ENCODE data around the gene ANKRD53.

Gene ANKRD53

GRCh38 chr2:70966681-70967080 lies 11.7 kb upstream of the ANKRD53 start:
- DNase-seq: no peak

GRCh38 chr2:70967189-70967588 lies 11.2 kb upstream of the ANKRD53 start:
- DNase-seq: no peak

DNA sequence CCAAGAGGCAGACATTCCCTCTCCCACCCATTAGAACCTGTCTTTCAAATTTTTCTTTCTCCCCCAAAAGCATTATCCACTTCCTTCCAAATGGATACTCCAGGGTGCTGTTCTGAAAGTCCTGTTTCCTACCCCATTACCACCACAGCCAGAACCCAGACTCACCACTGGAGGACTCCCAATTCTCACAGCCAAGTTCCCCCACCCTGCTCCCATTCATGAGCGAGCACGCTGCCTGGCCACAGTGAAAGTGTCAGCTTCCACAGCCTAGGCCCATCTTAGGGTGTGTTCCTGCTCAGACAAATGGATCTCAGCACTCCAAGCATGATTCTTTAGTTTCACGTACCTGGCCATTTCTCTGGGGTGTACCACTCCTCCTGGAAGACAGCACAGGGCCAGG lies 3.8 kb upstream of the ANKRD53 start:
- DNase-seq: no peak

DNA sequence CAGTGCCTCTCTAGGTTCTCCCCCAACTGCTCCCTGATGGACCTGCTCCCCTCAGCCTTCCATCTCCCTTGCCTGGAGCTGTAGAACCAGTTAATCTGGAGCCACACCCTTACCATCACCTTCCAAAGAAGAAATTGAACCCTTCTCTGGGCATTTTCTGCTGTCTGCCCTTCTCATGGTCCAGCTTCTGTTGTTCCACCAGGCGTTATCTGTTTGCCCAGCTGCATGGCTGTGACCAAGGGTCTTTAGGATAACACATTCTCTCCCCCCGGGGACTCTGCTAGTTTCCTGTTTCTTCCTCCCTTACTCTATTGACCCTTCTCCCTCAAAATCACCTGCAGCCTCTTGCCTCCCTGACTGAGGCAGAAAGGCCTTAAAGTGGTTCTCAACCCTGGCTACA lies 3.2 kb upstream of the ANKRD53 start:
- DNase-seq: peak; percentile 32

GRCh38 chr2:70977605-70978205 lies 725 bp upstream of the ANKRD53 start:
- DNase-seq: peak; percentile 58

DNA sequence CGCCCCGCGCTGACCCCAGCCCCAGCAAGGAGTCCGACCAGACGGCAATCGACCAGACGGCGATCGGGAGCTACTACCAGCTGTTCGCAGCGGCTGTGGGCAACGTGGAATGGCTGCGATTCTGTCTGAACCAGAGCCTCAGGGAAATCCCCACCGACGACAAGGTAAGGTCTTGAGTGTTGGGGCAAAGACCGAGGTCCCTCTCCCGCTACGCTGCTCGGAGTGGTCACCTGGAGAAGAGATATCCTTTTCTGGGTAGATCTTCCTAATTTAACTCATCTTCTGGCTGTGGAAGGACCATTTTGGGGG lies 704 bp downstream of the ANKRD53 start:
- no peak for DNase-seq

GRCh38 chr2:70979626-70980025 lies 1.2 kb downstream of the ANKRD53 start:
- no peak for DNase-seq

- no peak for DNase-seq
These were observed 3.0 kb downstream of the ANKRD53 start for GRCh38 chr2:70981421-70981820.

DNA sequence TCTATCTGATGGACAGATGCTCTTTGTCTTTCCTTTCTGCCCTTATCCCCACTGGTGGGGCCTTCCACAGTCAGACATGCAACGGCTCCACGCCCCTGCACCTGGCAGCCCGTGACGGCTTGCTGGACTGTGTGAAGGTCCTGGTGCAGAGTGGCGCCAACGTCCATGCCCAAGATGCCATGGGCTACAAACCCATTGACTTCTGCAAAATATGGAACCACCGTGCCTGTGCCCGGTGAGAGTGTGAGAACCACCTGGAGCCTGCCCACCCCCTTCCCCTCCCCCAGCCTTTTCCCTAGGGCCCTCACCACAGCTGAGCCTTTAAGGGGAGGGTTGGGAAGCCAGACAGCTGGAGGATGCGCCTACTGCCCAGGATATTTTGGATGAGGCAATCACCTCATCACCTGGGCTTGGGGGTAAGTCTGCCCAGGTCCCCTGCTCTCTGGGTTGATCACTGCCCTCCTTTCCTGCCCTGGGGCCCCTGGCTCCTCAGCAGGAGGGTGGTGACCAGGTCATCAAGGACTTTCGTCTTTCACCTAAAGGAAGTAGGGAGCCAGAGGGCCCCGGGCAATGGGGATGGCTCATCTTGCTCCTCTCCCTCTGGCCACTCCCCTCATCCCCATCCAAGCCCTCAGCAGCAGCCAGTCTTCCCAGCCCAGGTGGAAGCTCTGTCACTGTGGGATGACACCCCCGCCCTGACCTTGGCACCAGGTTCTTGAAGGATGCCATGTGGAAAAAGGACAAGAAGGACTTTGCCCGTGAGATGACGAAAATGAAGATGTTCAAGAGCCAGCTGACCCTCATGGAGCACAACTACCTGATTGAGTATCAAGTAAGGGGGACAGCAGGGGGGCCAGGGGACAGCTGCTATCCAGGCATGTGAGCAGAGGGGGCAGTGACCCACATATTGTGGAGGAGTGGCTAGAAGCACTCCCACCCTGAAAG lies 3.7 kb downstream of the ANKRD53 start:
- DNase-seq: no peak

GRCh38 chr2:70982971-70983370 lies 4.5 kb downstream of the ANKRD53 start:
- no peak for DNase-seq

GRCh38 chr2:70983506-70984227 lies 5.2 kb downstream of the ANKRD53 start:
- DNase-seq: no peak

GRCh38 chr2:70984228-70984575 lies 5.8 kb downstream of the ANKRD53 start:
- no peak for DNase-seq

- DNase-seq: peak; percentile 89
These were observed 6.3 kb downstream of the ANKRD53 start for GRCh38 chr2:70984576-70985282.

DNA sequence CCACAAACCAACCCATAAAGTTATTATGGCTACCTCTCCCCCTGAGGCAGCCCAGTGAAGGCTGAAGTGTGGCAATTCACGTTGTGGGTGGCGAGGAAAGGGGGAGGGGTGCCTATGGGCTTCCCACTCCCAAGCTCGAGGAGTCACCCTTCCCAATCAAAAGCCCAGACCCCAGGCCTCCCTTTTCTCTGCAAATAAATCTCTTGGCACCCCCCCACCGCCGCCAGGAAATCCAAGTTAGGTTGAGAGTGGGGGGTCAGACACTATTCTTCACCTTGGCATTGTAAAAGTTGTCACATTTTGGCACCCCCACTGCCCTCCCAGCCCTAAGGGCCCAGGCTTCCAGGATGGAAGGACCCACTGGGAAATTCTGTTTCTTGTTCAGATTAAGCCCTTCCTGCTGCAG lies 6.9 kb downstream of the ANKRD53 start:
- DNase-seq: no peak

- no peak for DNase-seq
These were observed 7.5 kb downstream of the ANKRD53 start for GRCh38 chr2:70985956-70986355.

GRCh38 chr2:70986499-70987189 lies 8.2 kb downstream of the ANKRD53 start:
- no peak for DNase-seq

- no peak for DNase-seq
These were observed 9.0 kb downstream of the ANKRD53 start for GRCh38 chr2:70987386-70987785.

GRCh38 chr2:70988151-70988550 lies 9.7 kb downstream of the ANKRD53 start:
- no peak for DNase-seq

DNA sequence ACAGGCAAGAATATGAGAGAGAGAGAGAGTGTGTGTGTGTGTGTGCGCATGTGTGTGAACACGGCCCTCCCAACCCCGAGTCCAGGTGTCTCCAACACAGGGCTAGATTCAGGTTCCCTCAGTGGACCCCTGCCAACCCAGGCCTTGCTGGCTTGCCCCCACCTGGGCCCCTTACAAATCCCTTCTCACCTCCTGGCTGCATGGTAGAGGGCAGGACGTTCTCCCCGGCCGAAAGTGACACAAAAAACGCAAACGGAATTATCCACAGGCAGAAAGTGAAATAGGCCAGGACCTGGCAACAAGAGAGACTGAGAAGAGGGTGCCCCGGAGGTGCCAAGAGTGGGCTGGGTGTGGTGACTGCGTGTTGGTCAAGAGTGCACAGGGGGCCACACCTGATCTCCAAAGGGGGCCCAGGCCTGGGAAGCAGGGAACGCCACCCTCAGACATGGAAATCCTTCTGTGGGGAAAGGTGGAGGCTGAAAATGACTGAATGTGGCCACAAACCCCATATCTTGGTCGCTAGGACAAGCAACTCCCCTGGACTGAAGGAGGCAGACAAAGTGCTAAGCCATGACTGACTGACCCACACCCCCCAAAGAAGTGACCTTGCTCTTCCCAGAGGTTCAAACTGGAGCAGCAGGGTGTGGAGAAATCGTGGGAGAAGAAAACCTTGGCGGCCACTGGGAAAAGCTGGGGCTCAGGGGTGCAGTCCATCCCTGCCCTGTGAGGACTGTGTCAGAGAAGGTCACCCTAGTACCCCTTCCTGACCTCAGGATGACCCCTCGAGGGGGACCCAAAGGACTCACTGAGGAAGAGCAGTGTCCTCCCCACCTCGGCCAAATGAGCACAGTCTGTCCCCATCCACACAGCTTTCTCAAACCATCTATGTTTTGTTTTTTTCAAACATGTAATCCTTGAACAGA lies 10.6 kb downstream of the ANKRD53 start:
- DNase-seq: no peak

DNA sequence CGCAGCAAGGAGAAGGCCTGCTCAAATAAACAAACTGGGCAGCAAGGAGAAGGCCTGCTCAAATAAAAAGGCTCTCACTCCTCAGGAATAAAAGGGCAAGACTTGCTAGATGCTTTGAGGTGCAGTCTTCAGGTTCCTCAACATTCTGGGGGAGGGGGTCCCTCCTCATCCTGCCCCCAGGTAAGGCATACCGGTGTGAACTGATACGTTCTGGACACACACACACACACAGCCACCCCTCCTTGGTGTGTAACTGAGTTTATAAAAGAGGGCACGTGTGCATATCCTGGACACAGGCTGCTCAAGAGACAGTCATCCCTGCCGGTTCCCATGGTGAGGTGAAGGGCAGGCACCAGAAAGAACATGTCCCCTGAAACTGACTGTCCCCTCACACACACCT lies 11.8 kb downstream of the ANKRD53 start:
- no peak for DNase-seq

GRCh38 chr2:70991142-70991541 lies 12.7 kb downstream of the ANKRD53 start:
- no peak for DNase-seq

DNA sequence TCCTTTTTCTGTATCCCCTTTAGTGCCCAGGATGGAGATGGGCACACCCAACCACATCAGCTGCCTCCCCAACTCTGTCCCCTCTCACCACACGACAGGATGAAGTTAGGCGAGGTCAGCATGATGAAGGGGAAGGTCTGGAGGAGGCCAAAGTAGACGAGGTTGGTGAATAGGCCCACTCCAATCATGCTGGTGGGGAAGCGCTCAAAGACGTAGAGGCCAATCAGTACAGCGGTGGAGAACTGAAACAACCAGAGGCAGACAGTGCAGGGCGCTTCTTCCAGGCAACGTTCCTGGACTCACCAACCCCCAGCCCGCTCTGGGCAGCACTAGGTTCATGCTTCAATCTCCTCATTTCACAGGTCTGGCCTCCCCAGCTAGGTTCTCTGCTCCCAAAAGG lies 13.3 kb downstream of the ANKRD53 start:
- DNase-seq: no peak

All from hematopoietic multipotent progenitor cell treated with erythropoietin and hydrocortisone succinate and interleukin-3 and kit ligand, for 6 days (in vitro differentiated cells).